ENCODE measurements around the gene CERCAM.
"Not testable (repeated sequence)": the region's sequence is repeated elsewhere in the genome, so short reads cannot be mapped to it uniquely, and the experiment has no call there.

The CERCAM gene

GRCh38 chr9:128419061-128419925, 1.4 kb upstream of the CERCAM start:
- DNase-seq (ENCODE audit: low read depth): peak; percentile 28

- DNase-seq (ENCODE audit: low read depth): peak; percentile 47
Measured at GRCh38 chr9:128420060-128420650, 502 bp upstream of the CERCAM start.

GRCh38 chr9:128421482-128421996, 882 bp downstream of the CERCAM start:
- no peak for DNase-seq (ENCODE audit: low read depth)

- DNase-seq (ENCODE audit: low read depth): not testable (repeated sequence)
Measured at GRCh38 chr9:128422022-128422782, 1.5 kb downstream of the CERCAM start.

GRCh38 chr9:128422783-128423150, 2.1 kb downstream of the CERCAM start:
- no peak for DNase-seq (ENCODE audit: low read depth)

- DNase-seq (ENCODE audit: low read depth): not testable (repeated sequence)
Measured at GRCh38 chr9:128423356-128423755, 2.7 kb downstream of the CERCAM start.

- DNase-seq (ENCODE audit: low read depth): no peak
Measured at GRCh38 chr9:128424268-128424780, 3.7 kb downstream of the CERCAM start.

GRCh38 chr9:128428644-128429512, 8.2 kb downstream of the CERCAM start:
- peak; percentile 88 for DNase-seq (ENCODE audit: low read depth)

GRCh38 chr9:128429513-128430086, 8.9 kb downstream of the CERCAM start:
- peak; percentile 48 for DNase-seq (ENCODE audit: low read depth)

GRCh38 chr9:128431207-128431606, 10.6 kb downstream of the CERCAM start:
- DNase-seq (ENCODE audit: low read depth): no peak

GRCh38 chr9:128434340-128434739, 13.7 kb downstream of the CERCAM start:
- DNase-seq (ENCODE audit: low read depth): no peak

- DNase-seq (ENCODE audit: low read depth): no peak
Measured at GRCh38 chr9:128435611-128436010, 15.0 kb downstream of the CERCAM start.

- DNase-seq (ENCODE audit: low read depth): peak; percentile 78
Measured at GRCh38 chr9:128438343-128439109, 17.9 kb downstream of the CERCAM start.

- no peak for DNase-seq (ENCODE audit: low read depth)
Measured at GRCh38 chr9:128439273-128439672, 18.6 kb downstream of the CERCAM start.

GRCh38 chr9:128442150-128442549, 21.5 kb downstream of the CERCAM start:
- no peak for DNase-seq (ENCODE audit: low read depth)

- not testable (repeated sequence) for DNase-seq (ENCODE audit: low read depth)
Measured at GRCh38 chr9:128446505-128446904, 25.8 kb downstream of the CERCAM start.

- DNase-seq (ENCODE audit: low read depth): no peak
Measured at GRCh38 chr9:128448746-128449145, 28.1 kb downstream of the CERCAM start.

GRCh38 chr9:128454991-128455390, 34.3 kb downstream of the CERCAM start:
- no peak for DNase-seq (ENCODE audit: low read depth)

- DNase-seq (ENCODE audit: low read depth): peak; percentile 88
Measured at GRCh38 chr9:128455849-128456612, 35.4 kb downstream of the CERCAM start, which contains the start of gene ODF2. ODF2 (plus strand) TSS chr9:128456006; CDS start chr9:128456092, 86 bp downstream.
